HG03095 (cell line): Measurements from ENCODE around the gene PARD3B.

ENCODE experiments used
- ATAC-seq: cut with Tn5 transposase; IDR thresholded peaks from one replicate; pipeline ENCODE4 v1.9.1; 2021; ENCODE audit warnings: moderate library complexity; ENCODE audit not compliant: unreplicated experiment

Gene PARD3B

DNA sequence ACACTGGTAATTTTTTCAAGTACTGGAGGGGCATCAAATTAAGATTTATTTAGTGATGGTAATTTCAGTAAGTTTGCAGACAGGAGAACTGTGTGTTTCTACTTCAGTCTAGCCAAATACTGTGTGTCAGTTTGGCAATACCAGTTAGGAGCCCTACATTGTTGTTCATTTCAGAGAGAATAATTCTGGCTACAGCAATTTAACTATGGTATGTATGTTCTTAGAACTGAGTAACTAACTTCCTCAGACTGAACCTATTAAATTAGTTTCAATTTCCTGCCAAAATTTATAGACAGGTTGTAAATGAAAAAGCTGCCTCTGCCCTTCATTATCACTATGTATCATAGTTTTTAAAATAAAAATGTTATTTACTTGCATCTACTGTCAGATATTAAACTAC lies 332.4 kb downstream of the PARD3B start:
- no peak for ATAC-seq

DNA sequence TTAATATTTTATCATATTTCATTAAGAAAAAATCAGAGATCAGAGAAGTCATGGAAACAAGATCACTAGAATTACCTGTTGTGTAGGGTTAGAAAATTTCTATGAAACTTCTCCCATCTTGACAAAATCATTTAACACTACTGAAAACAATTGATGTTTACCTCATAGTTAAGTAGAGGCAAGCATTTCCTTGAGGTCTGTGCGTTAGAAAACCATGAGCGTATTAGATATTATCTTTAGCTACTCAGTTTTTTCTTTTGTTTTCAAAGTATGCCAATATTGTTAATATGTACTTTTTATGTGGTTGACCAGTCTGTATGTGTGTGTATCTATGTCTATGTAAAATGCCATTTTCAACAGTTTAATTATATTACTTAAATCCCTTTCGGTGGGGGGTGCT lies 335.7 kb downstream of the PARD3B start:
- ATAC-seq: no peak

DNA sequence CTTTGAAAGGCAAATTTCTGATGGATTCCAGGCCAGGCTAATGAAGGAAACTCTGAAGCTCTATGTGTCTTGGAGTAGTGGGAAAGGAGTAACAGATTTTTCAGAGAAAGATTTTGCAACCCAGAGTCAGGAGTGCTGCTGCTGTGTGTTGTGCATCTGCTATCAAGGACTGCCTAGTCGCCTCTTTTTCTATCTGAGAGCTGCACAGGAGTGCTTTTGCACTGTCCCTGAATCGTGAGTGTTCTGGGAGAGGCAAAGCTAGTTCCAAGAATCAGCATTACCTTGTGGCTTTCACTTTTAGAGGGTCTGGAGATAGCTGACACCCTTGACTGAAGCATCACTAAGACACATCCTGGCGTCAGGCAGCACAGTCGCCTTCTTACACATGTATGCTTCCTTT lies 336.4 kb downstream of the PARD3B start:
- no peak for ATAC-seq

DNA sequence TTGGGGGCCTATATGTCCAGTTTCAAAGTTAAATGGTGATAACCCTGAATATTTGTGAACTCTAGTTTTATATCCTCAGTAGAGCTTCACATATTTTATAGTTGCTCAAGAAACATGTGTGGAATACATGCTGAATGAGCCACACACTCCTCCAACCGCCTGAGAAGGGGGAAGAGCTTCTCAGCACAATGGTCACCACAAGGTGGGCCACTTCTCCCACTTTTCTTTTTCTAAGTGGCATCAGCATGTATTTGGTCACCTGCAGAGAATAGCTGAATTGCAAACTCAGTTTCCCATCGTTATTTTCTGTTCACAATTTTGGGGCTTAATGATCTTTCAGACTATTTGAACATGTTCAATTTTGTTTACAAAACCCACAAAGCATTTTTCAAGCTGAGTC lies 340.5 kb downstream of the PARD3B start:
- ATAC-seq: no peak

DNA sequence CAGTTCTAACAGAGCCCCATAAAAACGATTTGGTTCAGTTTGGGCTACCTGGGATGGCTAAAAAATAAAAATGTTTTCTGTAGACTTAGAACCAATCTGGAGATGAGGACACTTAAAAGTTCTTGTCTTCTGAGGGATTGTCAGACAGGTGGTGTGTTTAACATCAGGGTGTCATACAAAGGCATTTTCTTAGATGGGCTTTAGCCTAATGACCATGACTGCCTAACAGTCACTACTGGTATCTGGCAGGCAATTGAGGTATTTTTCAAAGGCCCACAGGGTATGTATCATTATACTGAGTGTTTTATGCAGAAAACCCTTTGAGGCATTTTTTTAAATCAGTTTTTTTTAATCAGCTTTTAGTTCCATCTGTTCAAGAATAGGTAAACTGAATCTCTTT lies 341.4 kb downstream of the PARD3B start:
- no peak for ATAC-seq

DNA sequence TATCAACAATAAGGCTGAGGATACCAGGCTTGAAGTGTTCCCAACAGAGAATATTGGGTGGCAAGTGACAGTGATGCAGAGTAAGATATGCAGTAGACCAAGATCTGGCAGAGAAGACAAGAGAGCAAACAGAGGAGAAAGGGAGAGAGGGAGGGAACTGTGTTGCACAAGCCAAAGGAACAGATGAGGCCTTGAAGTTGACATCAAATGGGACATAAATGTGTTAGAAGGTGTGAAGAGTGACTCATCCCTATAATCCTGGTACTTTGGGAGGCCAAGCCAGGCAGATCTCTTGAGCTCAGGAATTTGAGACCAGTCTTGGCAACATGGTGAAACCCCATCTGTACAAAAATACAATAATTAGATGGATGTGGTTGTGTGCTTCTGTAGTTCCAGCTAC lies 342.9 kb downstream of the PARD3B start:
- no peak for ATAC-seq

DNA sequence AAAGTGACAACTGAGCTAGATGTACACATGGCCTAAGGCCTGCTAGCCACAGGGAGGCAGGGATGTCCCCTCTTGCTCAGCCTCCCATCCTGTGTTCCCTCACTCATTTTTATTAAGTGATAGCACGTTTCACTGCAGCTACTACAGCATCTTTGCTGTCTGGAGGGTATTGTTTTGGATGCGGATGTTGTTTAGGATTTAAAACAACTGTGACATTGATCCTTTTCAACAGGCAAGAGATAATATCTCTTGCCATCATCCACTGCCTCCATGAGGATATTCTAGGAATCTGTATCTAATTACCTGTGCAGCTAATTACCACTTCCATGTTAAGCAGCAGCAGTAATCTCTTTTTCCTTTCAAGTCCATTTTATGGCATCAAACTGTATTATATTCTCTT lies 345.4 kb downstream of the PARD3B start:
- ATAC-seq: no peak

DNA sequence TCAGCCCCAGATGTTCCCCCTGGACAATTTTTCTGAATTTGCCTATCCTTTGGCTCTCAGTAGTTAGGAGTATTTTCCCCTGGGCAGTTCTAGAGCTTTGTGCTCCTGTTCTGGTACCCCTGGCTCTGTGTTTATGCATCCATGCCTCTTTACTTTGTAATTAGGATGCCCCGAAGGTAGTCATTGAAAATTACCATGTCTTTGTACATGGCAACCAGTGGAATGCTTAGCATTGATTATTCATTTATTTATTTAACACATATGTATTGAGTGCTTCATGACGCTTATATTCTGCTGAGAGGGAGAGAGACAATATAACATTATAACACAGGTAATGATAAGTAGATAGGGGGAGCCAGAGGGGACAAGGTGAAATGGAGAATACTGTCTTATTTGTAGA lies 346.5 kb downstream of the PARD3B start:
- ATAC-seq: no peak

DNA sequence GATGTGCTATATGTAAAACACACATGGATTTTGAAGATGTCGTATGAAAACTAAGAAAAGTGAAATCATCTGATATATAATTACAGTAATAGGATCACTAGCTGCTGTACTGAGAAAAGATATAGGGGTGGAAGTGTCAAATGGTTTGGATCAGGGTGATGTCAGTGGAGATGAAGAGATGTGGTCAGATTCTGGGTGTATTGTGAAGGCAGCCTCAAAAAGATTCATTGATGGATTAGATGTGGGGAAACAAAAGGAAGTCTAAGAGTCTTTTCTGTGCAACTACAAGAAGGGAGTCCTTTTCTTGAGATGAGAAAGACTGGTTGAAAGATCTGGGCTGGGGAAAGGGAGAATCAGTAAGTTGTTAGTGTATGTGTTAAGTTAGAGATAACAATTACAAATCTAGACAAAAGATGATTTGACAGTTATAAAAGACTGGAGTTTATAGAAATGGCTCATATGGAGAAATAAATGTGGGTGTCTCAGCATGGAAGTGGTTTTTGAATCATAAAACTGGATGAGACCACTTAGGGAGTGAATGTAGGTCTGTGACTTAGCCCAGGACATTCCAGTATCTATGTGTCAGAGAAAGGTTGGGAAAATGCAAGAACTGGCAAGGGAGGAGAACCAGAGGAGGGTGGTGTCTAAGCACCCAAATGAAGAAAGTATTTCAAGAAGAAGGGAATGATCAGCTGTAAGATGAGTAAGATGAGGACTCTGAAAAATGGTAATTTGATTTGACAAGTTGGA lies 347.4 kb downstream of the PARD3B start:
- ATAC-seq: no peak

DNA sequence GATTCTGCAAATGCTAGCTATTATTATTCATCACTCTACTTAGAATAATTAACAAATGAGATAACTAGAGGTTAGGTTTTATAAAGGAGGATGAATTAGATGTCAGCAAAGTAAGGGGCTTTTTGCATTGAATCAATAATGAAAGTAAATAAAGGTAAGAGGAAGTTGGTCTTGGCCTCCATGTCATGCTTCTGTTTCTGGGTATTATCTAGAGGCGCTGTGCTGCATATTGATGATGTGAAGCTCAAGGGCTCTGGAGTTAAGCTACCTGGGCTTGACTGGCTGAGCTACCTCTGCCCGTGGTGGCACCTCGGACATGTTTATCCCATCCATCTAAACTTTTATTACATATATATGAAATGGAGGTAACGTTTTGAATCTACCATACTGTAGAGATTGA lies 350.9 kb downstream of the PARD3B start:
- ATAC-seq: no peak

DNA sequence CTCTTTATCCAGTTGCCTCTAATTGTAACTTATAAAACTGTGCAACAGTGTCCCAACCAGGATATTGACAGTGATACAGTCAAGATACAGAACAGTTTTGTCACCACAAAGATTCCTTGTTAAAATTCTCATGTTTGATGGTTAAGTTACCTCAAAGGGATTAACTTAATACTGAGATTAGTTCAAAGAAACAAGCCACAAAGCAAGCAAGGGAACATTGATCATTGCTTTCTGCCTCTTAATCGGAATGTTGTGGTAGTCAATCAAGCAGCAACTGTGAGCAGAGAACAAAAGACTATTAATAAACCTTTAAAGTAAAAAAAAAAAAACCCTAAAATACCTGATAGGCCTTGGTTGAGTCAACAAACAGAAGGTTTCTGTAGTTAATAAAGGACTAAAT lies 352.3 kb downstream of the PARD3B start:
- ATAC-seq: no peak

DNA sequence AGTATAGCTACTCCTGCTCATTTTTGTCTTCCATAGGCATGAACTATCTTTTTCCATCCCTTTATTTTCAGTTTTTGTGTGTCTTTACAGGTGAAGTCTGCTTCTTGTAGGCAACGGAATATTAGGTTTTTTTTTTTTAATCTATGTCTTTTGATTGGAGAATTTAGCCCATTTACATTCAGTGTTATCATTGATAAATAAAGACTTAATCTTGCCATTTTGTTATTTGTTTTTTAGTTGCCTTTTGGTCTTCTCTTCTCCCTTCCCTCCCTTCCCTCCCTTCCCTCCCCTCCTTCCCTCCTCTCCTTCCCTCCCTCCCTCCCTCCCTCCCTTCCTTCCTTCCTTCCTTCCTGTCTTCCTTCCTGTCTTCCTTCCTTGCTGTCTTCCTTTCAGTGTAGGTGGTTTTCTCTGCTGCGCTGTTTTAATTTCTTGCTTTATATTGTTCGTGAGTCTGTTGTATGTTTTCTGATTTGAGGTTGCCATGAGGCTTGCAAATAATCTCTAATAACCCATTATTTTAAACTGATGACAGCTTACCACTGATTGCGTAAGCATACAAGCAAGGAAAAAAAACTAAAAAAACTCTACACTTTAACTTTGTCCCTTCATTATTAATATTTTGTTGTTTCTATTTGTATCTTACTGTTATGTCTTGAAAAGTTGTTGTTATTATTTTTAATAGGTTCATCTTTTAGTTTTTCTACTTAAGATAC lies 353.8 kb downstream of the PARD3B start:
- ATAC-seq: no peak

DNA sequence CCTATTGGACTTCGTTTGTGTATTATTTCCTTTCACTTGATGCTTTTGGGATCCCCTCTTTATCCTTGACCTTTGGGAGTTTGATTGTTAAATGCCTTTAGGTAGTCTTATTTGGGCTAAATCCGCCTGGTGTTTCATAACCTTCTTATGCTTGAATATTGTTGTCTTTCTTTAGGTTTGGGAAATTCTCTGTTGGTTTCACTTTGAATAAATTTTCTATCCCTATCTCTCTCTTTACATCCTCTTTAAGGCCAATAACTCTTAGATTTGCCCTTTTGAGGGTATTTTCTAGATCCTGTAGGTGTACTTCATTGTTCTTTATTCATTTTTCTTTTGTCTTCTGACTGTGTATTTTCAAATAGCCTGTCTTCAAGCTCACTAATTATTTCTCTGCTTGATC lies 354.7 kb downstream of the PARD3B start:
- ATAC-seq: no peak

DNA sequence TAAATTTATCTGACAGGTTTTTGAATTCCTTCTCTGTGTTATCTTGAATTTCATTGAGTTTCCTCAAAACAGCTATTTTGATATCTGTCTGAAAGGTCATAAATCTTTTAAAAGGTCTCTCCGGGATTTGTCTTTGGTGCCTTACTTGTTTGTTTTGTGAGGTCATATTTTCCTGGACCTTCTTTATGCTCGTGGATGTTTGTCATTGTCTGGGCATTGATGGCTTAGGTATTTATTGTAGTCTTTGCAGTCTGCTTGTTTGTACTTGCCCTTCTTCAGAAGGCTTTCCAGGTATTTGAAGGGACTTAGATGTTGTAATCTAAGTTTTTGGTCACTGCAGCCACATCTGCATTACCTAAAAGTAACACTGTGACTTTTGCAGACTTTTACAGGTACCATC lies 355.2 kb downstream of the PARD3B start:
- ATAC-seq: no peak

DNA sequence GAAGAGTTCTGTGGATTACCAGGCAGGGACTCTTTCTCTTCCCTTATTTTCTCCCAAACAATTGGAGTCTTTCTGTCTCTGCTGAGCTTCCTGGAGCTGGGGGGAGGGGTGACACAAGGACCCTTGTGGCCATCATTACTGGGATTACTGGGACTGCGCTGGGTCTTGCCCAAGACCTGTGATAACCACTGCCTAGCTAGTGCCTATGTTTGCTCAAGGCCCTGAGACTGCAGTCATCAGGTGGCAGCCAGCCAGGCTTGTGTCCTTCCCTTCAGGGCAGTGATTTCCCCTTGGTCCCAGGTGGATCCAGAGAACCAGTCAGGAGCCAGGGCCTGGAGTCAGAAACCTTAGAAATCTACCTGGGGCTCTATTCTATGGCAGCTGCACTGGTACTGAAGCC lies 355.6 kb downstream of the PARD3B start:
- ATAC-seq: no peak

DNA sequence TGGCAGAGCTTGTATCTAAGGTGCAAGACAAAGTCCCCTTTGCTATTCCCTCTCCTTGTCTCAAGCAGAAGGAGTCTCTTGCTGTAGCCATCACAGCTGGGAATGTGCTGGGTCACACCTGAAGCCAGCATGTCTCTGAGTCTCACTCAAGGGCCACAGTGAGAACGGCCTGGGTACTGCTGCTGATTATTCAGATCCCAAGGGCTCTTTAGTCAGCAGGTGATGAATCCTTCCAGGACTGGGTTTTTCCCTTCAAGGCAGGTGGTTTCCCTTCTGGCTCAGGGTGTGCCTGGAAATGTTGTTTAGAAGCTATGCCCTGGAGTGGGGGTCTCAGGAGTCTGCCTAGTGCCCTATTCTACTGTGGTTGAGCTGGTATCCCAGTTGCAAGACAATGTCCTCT lies 356.3 kb downstream of the PARD3B start:
- no peak for ATAC-seq

DNA sequence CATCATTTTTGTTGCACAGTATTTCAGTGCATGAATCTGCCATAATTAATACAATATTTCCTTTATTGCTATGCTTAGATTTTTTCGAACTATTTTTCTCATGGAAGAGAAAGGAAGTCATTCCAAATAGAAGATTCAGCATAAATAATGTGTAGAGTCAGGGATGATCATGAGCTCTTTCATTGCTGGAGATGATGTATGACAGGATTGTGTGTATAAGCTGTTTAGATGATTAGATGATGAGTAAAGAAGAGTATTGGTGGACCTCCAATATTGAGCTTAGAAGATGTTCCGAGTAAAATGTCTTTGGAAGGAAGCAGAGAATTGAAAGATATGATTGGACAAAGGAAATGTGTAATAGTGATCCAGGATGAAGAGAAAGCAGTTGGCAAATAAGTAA lies 364.5 kb downstream of the PARD3B start:
- no peak for ATAC-seq

DNA sequence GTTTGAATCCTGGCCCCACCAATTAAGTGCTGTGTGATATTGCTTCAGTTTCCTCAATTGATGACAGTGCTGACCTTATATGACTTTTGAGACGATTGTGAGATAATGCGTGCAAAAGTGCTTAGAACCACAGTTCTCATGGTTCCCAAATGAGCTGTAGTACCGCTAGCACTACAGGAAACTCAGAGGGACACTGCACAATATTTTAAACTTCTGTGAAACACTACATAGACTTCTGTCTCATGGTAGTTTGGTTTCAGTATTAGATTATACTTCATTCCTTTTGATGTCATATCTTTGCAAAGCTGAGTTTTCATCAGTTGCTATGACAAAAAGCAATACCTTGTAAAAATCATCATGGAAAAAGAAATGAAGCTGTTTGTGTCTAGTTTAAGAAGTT lies 368.0 kb downstream of the PARD3B start:
- ATAC-seq: no peak

DNA sequence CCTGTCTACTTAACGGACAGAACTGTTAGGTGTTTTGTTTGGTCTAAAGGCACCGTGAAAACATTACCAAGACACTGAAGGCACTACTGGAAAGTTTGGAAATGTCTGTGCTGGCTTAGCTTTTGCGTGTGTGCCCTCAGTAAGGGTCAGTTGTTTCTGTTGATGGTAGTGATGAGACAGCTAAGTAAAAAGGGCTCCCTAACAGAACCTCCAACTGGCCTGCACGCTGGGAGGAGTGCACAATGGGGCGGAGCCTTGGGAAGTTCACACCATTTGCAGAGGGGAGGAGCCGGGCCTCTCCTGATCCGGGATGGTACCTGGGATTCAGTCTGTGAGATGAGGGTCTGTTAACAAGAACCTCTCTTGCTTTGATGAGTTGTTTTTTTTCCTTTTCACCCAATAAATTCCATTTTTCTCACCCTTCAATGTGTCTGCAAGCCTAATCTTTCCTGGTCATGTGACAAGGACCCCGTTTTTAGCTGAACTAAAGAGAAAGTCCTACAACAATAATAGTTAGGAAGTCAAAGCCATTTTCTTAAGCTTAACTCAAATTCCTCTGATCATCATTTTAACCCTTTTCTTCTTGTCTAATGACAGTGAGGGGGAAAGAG lies 368.7 kb downstream of the PARD3B start:
- ATAC-seq: no peak

DNA sequence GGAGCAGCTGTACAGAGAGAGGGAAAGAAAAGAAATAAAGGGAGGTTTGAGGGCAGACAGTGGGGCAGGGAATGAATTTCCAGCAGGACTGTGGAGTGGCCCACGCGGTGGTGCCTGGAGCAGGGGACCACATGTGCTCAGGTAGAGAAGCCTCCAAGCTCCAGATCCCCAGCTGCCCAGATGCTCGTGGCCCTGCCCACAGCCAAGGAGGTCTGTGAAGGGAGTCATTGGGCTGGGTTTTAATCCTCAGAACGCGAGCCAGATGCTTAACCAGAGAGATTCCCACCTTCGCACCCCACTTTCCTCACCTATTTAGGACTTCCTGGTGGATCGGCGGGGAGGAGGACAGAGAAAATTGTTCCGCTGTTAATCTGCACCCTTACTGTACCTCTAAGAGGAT lies 369.4 kb downstream of the PARD3B start:
- ATAC-seq: no peak

DNA sequence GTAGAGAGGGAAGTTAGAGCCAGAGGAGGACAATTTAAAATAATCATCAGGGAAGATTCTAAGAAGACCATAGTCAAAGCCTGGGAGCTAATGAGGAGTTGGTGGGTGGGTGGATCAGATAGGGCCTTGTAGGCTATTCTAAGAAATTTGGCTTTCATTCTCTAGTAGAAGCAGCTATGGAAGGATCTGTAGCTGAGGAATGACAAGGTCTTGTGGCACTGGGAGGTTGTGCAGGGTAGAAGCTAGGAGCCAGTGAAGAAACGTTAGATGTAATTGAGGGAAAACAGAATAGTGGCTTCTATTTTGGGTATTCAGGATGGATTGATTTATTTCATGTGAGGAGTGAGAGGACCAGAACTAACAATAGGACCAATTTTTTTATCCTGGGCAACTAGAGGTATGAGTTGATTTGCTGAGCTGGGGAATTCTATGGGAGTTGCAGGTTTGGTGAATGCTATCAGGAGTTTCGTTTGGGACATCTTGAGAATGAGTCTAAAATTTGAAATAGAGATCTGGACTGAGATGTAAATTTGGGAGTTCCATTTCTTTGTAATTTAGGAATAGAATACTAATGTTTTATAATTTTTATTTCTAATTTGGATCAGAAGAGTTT lies 371.9 kb downstream of the PARD3B start:
- no peak for ATAC-seq

DNA sequence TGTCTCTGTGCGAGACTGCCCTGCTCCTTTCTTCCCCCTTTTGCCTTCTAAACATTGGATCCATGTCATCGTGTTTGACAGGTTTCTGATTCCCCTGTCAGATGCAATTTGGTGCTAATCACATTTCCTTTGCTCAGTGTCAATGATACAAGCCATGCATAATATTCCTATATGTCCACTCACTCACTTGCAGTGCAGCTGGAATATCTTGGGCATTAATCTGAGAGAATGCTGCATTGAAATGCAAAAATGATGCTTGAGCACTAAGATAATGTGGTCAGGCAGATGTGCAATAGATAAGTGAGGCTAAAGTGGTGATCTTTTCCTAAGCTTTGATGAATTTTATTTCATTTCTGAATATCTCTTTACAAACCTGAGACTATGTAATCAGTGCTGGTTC lies 375.5 kb downstream of the PARD3B start:
- ATAC-seq: no peak
